K562 (cell line): ENCODE measurements around the gene WDFY2. TPM values are rescaled to one million over a fixed set of nuclear protein-coding genes. Genes with fewer than 3 reads are reported as not detected.
A peak's percentile ranks its signal among the peaks of the same experiment; 100 is the strongest.

Experiments
- BRF1 ChIP-seq: IDR thresholded peaks from 3 replicates; pipeline ENCODE4 v1.6.1; 2011; ENCODE audit warnings: borderline replicate concordance, mild to moderate bottlenecking; ENCODE audit not compliant: insufficient read length; ENCODE audit errors: extremely low read depth
- CHD4 ChIP-seq: fragments of 200-600 bp; sonication (generic); IDR thresholded peaks from 3 replicates; pipeline ENCODE4 v1.6.1; 2012; ENCODE audit warnings: low read depth, mild to moderate bottlenecking, mixed read lengths, low read length, inconsistent platforms; ENCODE audit not compliant: insufficient read depth, insufficient replicate concordance, poor library complexity, severe bottlenecking
- CXXC5 ChIP-seq: fragments of 250-450 bp; sonication (Bioruptor Pico); IDR thresholded peaks from 2 replicates; pipeline ENCODE4 v1.8.0; 2022; ENCODE audit warnings: inconsistent platforms, mild to moderate bottlenecking, moderate library complexity
- E2F3 ChIP-seq: fragments of 250-450 bp; sonication (Bioruptor Pico); IDR thresholded peaks from 2 replicates; pipeline ENCODE4 v1.4.0; 2020; ENCODE audit warnings: mild to moderate bottlenecking
- ETV1 ChIP-seq: fragments of 450-650 bp; conservative IDR thresholded peaks from 2 replicates; pipeline ENCODE4 v1.6.1; 2016; ENCODE audit warnings: missing genetic modification characterization, control low read depth, low read depth, missing compliant biosample characterization
- GTF2E2 ChIP-seq: fragments of 200-800 bp; sonication (Bioruptor generic); IDR thresholded peaks from 2 replicates; pipeline ENCODE4 v1.6.1; 2016; ENCODE audit warnings: missing genetic modification characterization, missing compliant biosample characterization
- LEF1 ChIP-seq: fragments of 450-650 bp; IDR thresholded peaks from 2 replicates; pipeline ENCODE4 v1.6.1; 2016; ENCODE audit warnings: mild to moderate bottlenecking
- MED1 ChIP-seq: sonication (generic); formaldehyde crosslinking; IDR thresholded peaks from 2 replicates; pipeline ENCODE4 v1.8.1; 2023; ENCODE audit warnings: missing genetic modification reagents, borderline replicate concordance
- NCOR1 ChIP-seq: fragments of 450-650 bp; IDR thresholded peaks from 2 replicates; pipeline ENCODE4 v1.6.1; 2016; ENCODE audit warnings: mild to moderate bottlenecking, moderate library complexity
- PCBP2 ChIP-seq: fragments of 200-400 bp; formaldehyde crosslinking; IDR thresholded peaks from 2 replicates; pipeline ENCODE4 v1.6.1; 2018; ENCODE audit warnings: low read length, low read depth, mild to moderate bottlenecking, moderate library complexity; ENCODE audit not compliant: poor library complexity, severe bottlenecking
- PHB2 ChIP-seq: fragments of 450-650 bp; IDR thresholded peaks from 2 replicates; pipeline ENCODE4 v1.6.1; 2017; ENCODE audit warnings: low read depth
- PHTF2 ChIP-seq: fragments of 250-450 bp; sonication (Bioruptor Pico); IDR thresholded peaks from 2 replicates; pipeline ENCODE4 v1.5.0; 2021; ENCODE audit warnings: mild to moderate bottlenecking
- POLR2AphosphoS5 ChIP-seq: IDR thresholded peaks from 2 replicates; pipeline ENCODE4 v1.6.1; 2011; ENCODE audit warnings: mild to moderate bottlenecking, low read depth, low read length, moderate library complexity; ENCODE audit not compliant: control insufficient read depth, insufficient read depth
- SIN3B ChIP-seq: fragments of 450-650 bp; IDR thresholded peaks from 2 replicates; pipeline ENCODE4 v1.6.1; 2017; ENCODE audit warnings: low read depth, mild to moderate bottlenecking, moderate library complexity
- TEAD1 ChIP-seq, 2 experiments: fragments of 450-650 bp in 1 of 2; sonication (generic) in 1 of 2; formaldehyde crosslinking; IDR thresholded peaks; 2 replicates each; pipeline versions ENCODE4 v1.4.0 to v1.8.0; 2020 to 2022; ENCODE audit warnings: mild to moderate bottlenecking in 2 of 2, missing genetic modification reagents in 1 of 2
- ZFPM2 ChIP-seq: fragments of 250-450 bp; sonication (Bioruptor Pico); IDR thresholded peaks from 2 replicates; pipeline ENCODE4 v1.5.1; 2022; ENCODE audit warnings: mild to moderate bottlenecking
- ZNF24 ChIP-seq: fragments of 450-650 bp; IDR thresholded peaks from 2 replicates; pipeline ENCODE4 v1.6.1; 2016
- polyA plus RNA-seq, 8 experiments: library from polyadenylated mRNA; depleted of rRNA in 4 of 8; stranded (reverse) in 5 of 8; unstranded in 3 of 8; fragments of >200 nt; fragmentation: Nextera tagmentation in 2 of 8; fragmentation: Illumina TruSeq in 1 of 8; extraction: Ambion mirVana in 2 of 8; extraction: Trizol in 1 of 8; gene quantifications; 2 replicates each; pipeline versions ENCODE4 v1.2.1 to v1.2.3, GENCODE V29; 2011 to 2014; ENCODE audit warnings: inconsistent platforms in 1 of 8, missing spikeins in 1 of 8
- total RNA-seq, 7 experiments: library from RNA; depleted of rRNA in 6 of 7; stranded (reverse); fragments of >200 nt in 6 of 7; fragmentation: Illumina TruSeq in 2 of 7; extraction: Trizol in 2 of 7; gene quantifications; 2 replicates each; pipeline versions ENCODE4 v1.2.1 to v1.2.3, GENCODE V29; 2011 to 2021; ENCODE audit warnings: low replicate concordance in 1 of 7
- TF ChIP-seq, protein P1 (sequence below): fragments of 450-650 bp; IDR thresholded peaks from 2 replicates; pipeline ENCODE4 v1.6.1; 2016; ENCODE audit warnings: antibody characterized with exemption

Gene WDFY2
- total and polyA plus RNA-seq, 9 of the 15 experiments (the other 6 are each of a cell fraction or from before 2014, with no cell fraction given), result 0.66 to 6.4 (median 4.4) TPM

DNA sequence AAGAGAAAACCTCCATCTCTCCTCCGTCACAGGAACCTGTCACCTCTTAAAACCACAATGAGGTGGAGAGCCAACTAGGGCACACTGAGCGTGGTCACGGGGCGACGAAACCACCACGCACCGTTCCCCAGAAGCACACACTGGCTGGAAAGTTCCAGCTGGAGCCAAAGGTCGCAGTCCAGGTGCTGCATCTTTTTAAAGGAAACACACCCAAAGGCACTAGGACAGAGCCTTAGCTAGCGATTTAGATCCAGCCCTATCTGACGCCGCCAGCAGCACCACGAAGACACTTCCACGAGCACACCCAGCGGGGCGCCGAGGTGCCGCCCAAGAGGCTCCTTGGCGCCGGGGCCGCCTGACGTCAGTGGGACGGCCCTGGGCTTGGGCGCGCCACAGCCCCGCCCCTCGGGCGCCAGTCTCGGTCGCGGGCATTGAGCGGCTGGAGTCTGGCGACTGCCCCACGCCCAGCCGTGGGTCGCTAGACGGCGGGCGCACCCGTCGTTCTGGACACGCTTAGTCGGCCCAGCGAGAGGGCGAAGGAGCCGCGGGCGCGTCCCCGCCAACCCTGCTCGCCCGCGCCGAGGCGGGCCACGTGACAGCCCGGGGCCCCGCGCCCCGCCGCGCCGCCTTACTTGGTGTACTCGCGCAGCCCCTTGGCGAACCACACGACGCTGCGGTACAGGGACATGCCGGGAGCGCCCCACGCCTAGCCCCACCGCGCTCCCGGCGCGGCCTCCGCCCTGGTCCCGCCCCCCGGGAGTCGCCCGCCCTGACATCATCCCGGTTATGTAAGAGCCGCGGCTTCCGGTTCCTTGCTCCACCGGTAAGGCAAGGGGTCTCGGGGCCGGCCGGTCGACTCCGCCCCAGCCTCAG lies 219.4 kb downstream of the WDFY2 start, which contains the start of gene DHRS12 (continued):
- TF ChIP-seq PCBP2 (no peak), CXXC5 (CRISPR knock-in tag) (peak; percentile 83), POLR2AphosphoS5 (peak; percentile 59), PHB2 (no peak), TEAD1 (CRISPR knock-in tag; IDR thresholded peaks at IDR 0.05) (no peak; a peak in 1 of 4 replicates), ETV1 (tag) (peak; percentile 69), CHD4 (no peak), ZNF24 (0 out of 2 replicates have a peak, but pooled peaks have one; percentile 23), SIN3B (peak; percentile 35; the same call in 1 of the 2 replicates), GTF2E2 (tag) (peak; percentile 49; the same call in 1 of the 2 replicates), NCOR1 (peak; percentile 80), E2F3 (CRISPR knock-in tag) (no peak), PHTF2 (no peak), BRF1 (no peak), MED1 (CRISPR knock-in tag) (no peak; the same call in 1 of the 2 replicates), ZFPM2 (CRISPR knock-in tag) (no peak), LEF1 (no peak)
- TF ChIP-seq, protein P1, sequence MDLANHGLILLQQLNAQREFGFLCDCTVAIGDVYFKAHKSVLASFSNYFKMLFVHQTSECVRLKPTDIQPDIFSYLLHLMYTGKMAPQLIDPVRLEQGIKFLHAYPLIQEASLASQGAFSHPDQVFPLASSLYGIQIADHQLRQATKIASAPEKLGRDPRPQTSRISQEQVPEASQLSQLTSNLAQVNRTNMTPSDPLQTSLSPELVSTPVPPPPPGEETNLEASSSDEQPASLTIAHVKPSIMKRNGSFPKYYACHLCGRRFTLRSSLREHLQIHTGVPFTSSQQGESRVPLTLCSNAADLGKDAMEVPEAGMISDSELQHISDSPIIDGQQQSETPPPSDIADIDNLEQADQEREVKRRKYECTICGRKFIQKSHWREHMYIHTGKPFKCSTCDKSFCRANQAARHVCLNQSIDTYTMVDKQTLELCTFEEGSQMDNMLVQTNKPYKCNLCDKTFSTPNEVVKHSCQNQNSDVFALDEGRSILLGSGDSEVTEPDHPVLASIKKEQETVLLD, result no peak
